CD4-positive, alpha-beta T cell (primary cell): ENCODE measurements around the gene BANF2. TPM values are rescaled to one million over a fixed set of nuclear protein-coding genes. Genes with fewer than 3 reads are reported as not detected.
"Not testable (repeated sequence)": the region's sequence is repeated elsewhere in the genome, so short reads cannot be mapped to it uniquely, and the experiment has no call there.

Experiments
- ATAC-seq: fragments of 200-7000 bp; cut with Tn5 transposase; one replicate; pipeline ENCODE4 v1.10.0; 2022; ENCODE audit warnings: mild to moderate bottlenecking; ENCODE audit not compliant: poor library complexity
- CTCF ChIA-PET: fragments of 350-600 bp; sonication (Branson Sonifier 250); formaldehyde crosslinking; loops from one replicate; lab custom pipeline; 2021; ENCODE audit warnings: antibody characterized with exemption, inconsistent platforms; lab: Charles Lee
- POLR2A ChIA-PET: fragments of 350-600 bp; sonication (Branson Sonifier 250); formaldehyde crosslinking; loops from one replicate; lab custom pipeline; 2021; ENCODE audit warnings: antibody characterized with exemption, inconsistent platforms; lab: Charles Lee
- DNase-seq, 14 experiments: peaks; one replicate each; pipeline ENCODE4 v3.0.0-alpha.2; 2013 to 2020; ENCODE audit warnings: mixed read lengths in 2 of 14
- H3K27ac ChIP-seq, 2 donors: one replicate each; pipeline versions ENCODE4 v1.5.1 to v1.7.0; 2013; ENCODE audit warnings: low read length in 2 of 2, low read depth in 1 of 2, mild to moderate bottlenecking in 1 of 2
- H3K27me3 ChIP-seq, 2 experiments: 1 replicate in 1 of 2; 2 replicates in 1 of 2; pipeline versions ENCODE4 v1.6.1 to v1.7.0; 2013; ENCODE audit warnings: low read length in 2 of 2, control low read depth in 1 of 2, mild to moderate bottlenecking in 1 of 2, moderate library complexity in 1 of 2; ENCODE audit not compliant: insufficient read depth in 2 of 2, control insufficient read depth in 1 of 2
- H3K36me3 ChIP-seq: one replicate; pipeline ENCODE4 v1.6.1; 2013; ENCODE audit warnings: low read length, control low read depth; ENCODE audit not compliant: insufficient read depth
- H3K4me1 ChIP-seq: one replicate; pipeline ENCODE4 v1.6.1; 2013; ENCODE audit warnings: low read length, control low read depth; ENCODE audit not compliant: insufficient read depth
- H3K4me3 ChIP-seq: one replicate; pipeline ENCODE4 v1.5.1; 2013; ENCODE audit warnings: mild to moderate bottlenecking, low read length, moderate library complexity
- H3K9me3 ChIP-seq, 2 experiments: 1 replicate in 1 of 2; 2 replicates in 1 of 2; pipeline versions ENCODE4 v1.6.1 to v1.7.0; 2013; ENCODE audit warnings: low read length in 2 of 2, mild to moderate bottlenecking in 2 of 2, control low read depth in 1 of 2, moderate library complexity in 1 of 2; ENCODE audit not compliant: control insufficient read depth in 1 of 2, insufficient read depth in 1 of 2
- H3K27ac Mint-ChIP-seq: one replicate; pipeline ENCODE4 v1.8.0; 2020; ENCODE audit warnings: mixed read lengths
- H3K27me3 Mint-ChIP-seq: one replicate; pipeline ENCODE4 v1.8.0; 2021; ENCODE audit warnings: mixed read lengths
- H3K36me3 Mint-ChIP-seq: one replicate; pipeline ENCODE4 v1.8.0; 2021; ENCODE audit warnings: low read depth, mixed read lengths
- H3K4me1 Mint-ChIP-seq: one replicate; pipeline ENCODE4 v1.8.0; 2021; ENCODE audit warnings: low read depth, mixed read lengths
- H3K4me3 Mint-ChIP-seq: one replicate; pipeline ENCODE4 v1.8.0; 2020; ENCODE audit warnings: mild to moderate bottlenecking, mixed read lengths
- H3K9me3 Mint-ChIP-seq: one replicate; pipeline ENCODE4 v1.8.0; 2020; ENCODE audit warnings: mixed read lengths
- intact Hi-C, 2 experiments: fragments of 100-400 bp; cut with DNase I in 1 of 2; cut with micrococcal nuclease in 1 of 2; formaldehyde crosslinking; loops; one replicate each; pipeline versions ENCODE4 v1.15.1 to v1.9.0; 2023 to 2025; cut with DNase I, micrococcal nuclease
- total RNA-seq, 174 experiments: library from RNA in 2 of 174; stranded (reverse) in 2 of 174; gene quantifications; one replicate each; pipeline ENCODE4 v1.2.3 and lab custom pipeline; 2021 to 2026
- TF ChIP-seq, protein P1 (sequence below): fragments of 200-600 bp; IDR thresholded peaks from one replicate; pipeline ENCODE4 v1.8.0; 2022; ENCODE audit warnings: antibody characterized with exemption, mild to moderate bottlenecking

Gene BANF2
- total RNA-seq, 2 experiments from 2014 or later: not detected

DNA sequence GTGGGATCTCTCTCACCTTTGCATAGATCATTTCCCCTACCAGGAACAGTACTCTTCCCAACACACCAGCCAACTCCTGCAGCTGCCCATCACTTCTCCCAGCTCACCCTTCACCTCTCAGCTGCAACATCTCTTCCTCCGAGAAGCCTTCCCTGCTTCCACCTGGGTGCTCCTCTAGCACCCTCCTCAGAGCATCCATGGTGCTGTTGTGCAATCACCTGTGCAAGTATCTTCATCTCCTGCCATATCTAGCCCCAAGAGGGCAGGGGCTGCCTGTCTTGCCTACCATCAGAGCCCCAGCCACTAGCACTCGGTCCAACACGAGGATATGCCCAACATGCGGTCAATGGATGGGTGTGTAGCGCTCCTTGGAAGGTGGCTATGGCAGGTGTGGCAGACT lies 75.8 kb downstream of the BANF2 start:
- ATAC-seq: no peak
- ChIA-PET CTCF (no interaction called here), POLR2A (no interaction called here)
- Histone ChIP-seq H3K4me1 (no peaks in the 10 kb centered on the region), H3K4me3 (no peak overlapping the region), H3K9me3 (peaks cover 0 to 18% of the 10 kb centered on the region in 2 experiments), H3K27me3 (no peaks in the 10 kb centered on the region), H3K36me3 (no peaks in the 10 kb centered on the region), H3K27ac (no peak overlapping the region)
- Mint-ChIP-seq H3K27ac (no peak overlapping the region), H3K36me3 (no peaks in the 10 kb centered on the region), H3K9me3 (peaks cover 4% of the 10 kb centered on the region), H3K4me1 (no peaks in the 10 kb centered on the region), H3K27me3 (no peaks in the 10 kb centered on the region), H3K4me3 (no peak overlapping the region)
- intact Hi-C loops: no loop called here
- TF ChIP-seq, protein P1, sequence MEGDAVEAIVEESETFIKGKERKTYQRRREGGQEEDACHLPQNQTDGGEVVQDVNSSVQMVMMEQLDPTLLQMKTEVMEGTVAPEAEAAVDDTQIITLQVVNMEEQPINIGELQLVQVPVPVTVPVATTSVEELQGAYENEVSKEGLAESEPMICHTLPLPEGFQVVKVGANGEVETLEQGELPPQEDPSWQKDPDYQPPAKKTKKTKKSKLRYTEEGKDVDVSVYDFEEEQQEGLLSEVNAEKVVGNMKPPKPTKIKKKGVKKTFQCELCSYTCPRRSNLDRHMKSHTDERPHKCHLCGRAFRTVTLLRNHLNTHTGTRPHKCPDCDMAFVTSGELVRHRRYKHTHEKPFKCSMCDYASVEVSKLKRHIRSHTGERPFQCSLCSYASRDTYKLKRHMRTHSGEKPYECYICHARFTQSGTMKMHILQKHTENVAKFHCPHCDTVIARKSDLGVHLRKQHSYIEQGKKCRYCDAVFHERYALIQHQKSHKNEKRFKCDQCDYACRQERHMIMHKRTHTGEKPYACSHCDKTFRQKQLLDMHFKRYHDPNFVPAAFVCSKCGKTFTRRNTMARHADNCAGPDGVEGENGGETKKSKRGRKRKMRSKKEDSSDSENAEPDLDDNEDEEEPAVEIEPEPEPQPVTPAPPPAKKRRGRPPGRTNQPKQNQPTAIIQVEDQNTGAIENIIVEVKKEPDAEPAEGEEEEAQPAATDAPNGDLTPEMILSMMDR: no peak
- no peak for DNase-seq

GRCh38 chr20:17776551-17776950 lies 76.8 kb downstream of the BANF2 start:
- Histone ChIP-seq H3K27ac (no peak overlapping the region), H3K4me1 (no peaks in the 10 kb centered on the region), H3K9me3 (peaks cover 0 to 18% of the 10 kb centered on the region in 2 experiments), H3K27me3 (no peaks in the 10 kb centered on the region), H3K36me3 (no peaks in the 10 kb centered on the region), H3K4me3 (no peak overlapping the region)
- no peak overlapping the region for H3K27ac Mint-ChIP-seq
- ATAC-seq (no peak), DNase-seq (no peak)
- TF ChIP-seq, protein P1: no peak
- no peak overlapping the region for H3K4me3 Mint-ChIP-seq
- H3K27me3 Mint-ChIP-seq: no peaks in the 10 kb centered on the region
- POLR2A ChIA-PET: no interaction called here
- H3K36me3 Mint-ChIP-seq: no peaks in the 10 kb centered on the region
- no peaks in the 10 kb centered on the region for H3K4me1 Mint-ChIP-seq
- CTCF ChIA-PET: no interaction called here
- intact Hi-C loops: no loop called here
- H3K9me3 Mint-ChIP-seq: peaks cover 4% of the 10 kb centered on the region

GRCh38 chr20:17779011-17779410 lies 79.2 kb downstream of the BANF2 start:
- ATAC-seq, H3K9me3 Mint-ChIP-seq, H3K4me3 Mint-ChIP-seq, H3K4me1 Mint-ChIP-seq, H3K4me1 ChIP-seq, H3K27ac ChIP-seq, POLR2A ChIA-PET, H3K36me3 ChIP-seq, H3K36me3 Mint-ChIP-seq, H3K27me3 Mint-ChIP-seq, DNase-seq, CTCF ChIA-PET, H3K27me3 ChIP-seq, intact Hi-C loops, H3K4me3 ChIP-seq, H3K27ac Mint-ChIP-seq: not testable (repeated sequence)
- peaks cover 0 to 18% of the 10 kb centered on the region in 2 experiments for H3K9me3 ChIP-seq

GRCh38 chr20:17782768-17783167 lies 83.0 kb downstream of the BANF2 start:
- ATAC-seq (no peak), DNase-seq (no peak)
- intact Hi-C loops: no loop called here
- H3K27ac ChIP-seq: no peak overlapping the region
- ChIA-PET CTCF (no interaction called here), POLR2A (no interaction called here)
- no peaks in the 10 kb centered on the region for H3K4me1 Mint-ChIP-seq
- TF ChIP-seq, protein P1: no peak
- H3K36me3 Mint-ChIP-seq: no peaks in the 10 kb centered on the region
- H3K4me3 Mint-ChIP-seq: no peak overlapping the region
- no peaks in the 10 kb centered on the region for H3K27me3 Mint-ChIP-seq
- no peak overlapping the region for H3K4me3 ChIP-seq
- H3K4me1 ChIP-seq: no peaks in the 10 kb centered on the region
- H3K9me3 ChIP-seq: peaks cover 0 to 10% of the 10 kb centered on the region in 2 experiments
- H3K9me3 Mint-ChIP-seq: peaks cover 4% of the 10 kb centered on the region
- H3K27me3 ChIP-seq: no peaks in the 10 kb centered on the region
- no peak overlapping the region for H3K27ac Mint-ChIP-seq
- H3K36me3 ChIP-seq: no peaks in the 10 kb centered on the region
